NCI-H1105 treated with DMSO at 0.1 percent for 48 hours (cell line): Measurements from ENCODE around the gene ULK4.
"Not testable (repeated sequence)": the region's sequence is repeated elsewhere in the genome, so short reads cannot be mapped to it uniquely, and the experiment has no call there.

Experiments
- DNase-seq: peaks from one replicate; lab custom pipeline; 2025; lab: John Stamatoyannopoulos, UW

The ULK4 gene

GRCh38 chr3:41647730-41648129, 314.2 kb downstream of the ULK4 start:
- not testable (repeated sequence) for DNase-seq

- DNase-seq, result no peak
Measured at GRCh38 chr3:41640076-41640475, 321.8 kb downstream of the ULK4 start.

GRCh38 chr3:41638381-41638780, 323.5 kb downstream of the ULK4 start:
- DNase-seq, result no peak

GRCh38 chr3:41632700-41633099, 329.2 kb downstream of the ULK4 start:
- no peak for DNase-seq

- no peak for DNase-seq
Measured at GRCh38 chr3:41630708-41631107, 331.2 kb downstream of the ULK4 start.

GRCh38 chr3:41629986-41630385, 331.9 kb downstream of the ULK4 start:
- no peak for DNase-seq

GRCh38 chr3:41629072-41629471, 332.8 kb downstream of the ULK4 start:
- no peak for DNase-seq

- no peak for DNase-seq
Measured at GRCh38 chr3:41627477-41628087, 334.3 kb downstream of the ULK4 start.

- DNase-seq, result no peak
Measured at GRCh38 chr3:41612853-41613252, 349.1 kb downstream of the ULK4 start.

GRCh38 chr3:41611008-41611407, 350.9 kb downstream of the ULK4 start:
- no peak for DNase-seq

- DNase-seq, result no peak
Measured at GRCh38 chr3:41608347-41608746, 353.6 kb downstream of the ULK4 start.

- DNase-seq, result no peak
Measured at GRCh38 chr3:41603807-41604206, 358.1 kb downstream of the ULK4 start.

- DNase-seq, result no peak
Measured at GRCh38 chr3:41602121-41602520, 359.8 kb downstream of the ULK4 start.

- DNase-seq, result no peak
Measured at GRCh38 chr3:41601404-41601987, 360.4 kb downstream of the ULK4 start.

- no peak for DNase-seq
Measured at GRCh38 chr3:41600616-41601015, 361.3 kb downstream of the ULK4 start.

- no peak for DNase-seq
Measured at GRCh38 chr3:41599127-41599484, 362.8 kb downstream of the ULK4 start.

- no peak for DNase-seq
Measured at GRCh38 chr3:41598402-41599126, 363.3 kb downstream of the ULK4 start.

GRCh38 chr3:41593774-41594173, 368.1 kb downstream of the ULK4 start:
- no peak for DNase-seq

GRCh38 chr3:41592753-41593510, 369.0 kb downstream of the ULK4 start:
- no peak for DNase-seq

GRCh38 chr3:41583014-41583413, 378.9 kb downstream of the ULK4 start:
- peak; percentile 9 for DNase-seq

- no peak for DNase-seq
Measured at GRCh38 chr3:41581700-41582099, 380.2 kb downstream of the ULK4 start.

GRCh38 chr3:41580274-41580959, 381.5 kb downstream of the ULK4 start:
- DNase-seq, result no peak
